GM18526 (cell line): ENCODE results near the gene LRRC8D.

Experiments
- POLR2A ChIP-seq: IDR thresholded peaks from 3 replicates; pipeline ENCODE4 v1.6.1; 2011; ENCODE audit not compliant: insufficient read length; ENCODE audit errors: extremely low read depth

LRRC8D gene

DNA sequence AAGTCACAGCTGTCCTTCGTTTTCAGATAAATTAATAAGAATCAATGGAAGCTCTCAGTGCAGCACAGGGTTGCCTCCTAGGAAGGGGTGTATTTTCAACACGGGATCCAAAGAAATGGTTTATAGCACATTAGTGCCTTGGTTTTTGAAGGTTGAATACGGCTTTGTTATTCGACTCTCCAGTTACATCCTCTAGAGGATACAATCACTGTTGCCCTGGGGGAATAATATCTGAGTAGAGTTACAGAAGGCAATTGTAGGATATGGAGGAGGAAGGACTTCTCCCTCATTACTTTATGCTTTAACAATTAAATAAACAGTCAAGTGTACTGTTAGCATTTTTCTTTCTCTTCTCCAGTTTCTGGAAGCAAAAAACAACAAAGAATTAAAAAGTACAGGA is 159.8 kb downstream of the LRRC8D start:
- TF ChIP-seq POLR2A: no peak

DNA sequence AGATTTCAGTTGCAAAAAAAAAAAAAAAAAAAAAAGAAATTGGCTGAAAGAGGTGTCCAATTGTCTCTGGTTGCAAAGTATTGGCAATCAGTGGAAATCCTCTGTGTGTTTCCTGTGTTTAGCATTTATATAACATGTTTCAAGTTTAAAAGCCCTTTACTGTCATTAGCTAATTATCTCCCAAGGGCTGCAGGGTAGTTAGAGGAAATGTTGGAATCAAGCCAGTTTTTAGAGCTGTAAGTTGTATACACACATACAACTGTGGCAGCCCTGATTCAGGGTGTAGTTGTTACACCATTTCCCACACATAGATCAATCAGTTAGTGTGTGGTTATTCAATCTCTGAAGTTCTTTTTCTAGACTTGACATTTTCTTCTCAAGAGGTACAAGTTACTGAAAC is 165.2 kb downstream of the LRRC8D start:
- TF ChIP-seq POLR2A: no peak
